Activated naive CD4-positive, alpha-beta T cell treated with anti-CD3 and anti-CD28 coated beads for 36 hours (primary cell): Measurements from ENCODE around the gene CLIC4. TPM values are rescaled to one million over a fixed set of nuclear protein-coding genes. Genes with fewer than 3 reads are reported as not detected.
"Not testable (repeated sequence)": the region's sequence is repeated elsewhere in the genome, so short reads cannot be mapped to it uniquely, and the experiment has no call there.

ENCODE experiments used
- CTCF ChIA-PET: fragments of 350-600 bp; sonication (Branson Sonifier 250); formaldehyde crosslinking; loops from one replicate; lab custom pipeline; 2021; ENCODE audit warnings: antibody characterized with exemption; lab: Charles Lee
- DNase-seq: peaks from one replicate; pipeline ENCODE4 v3.0.0-alpha.2; 2020
- H3K27ac Mint-ChIP-seq: one replicate; pipeline ENCODE4 v1.8.0; 2021; ENCODE audit warnings: mild to moderate bottlenecking, mixed read lengths
- H3K27me3 Mint-ChIP-seq: one replicate; pipeline ENCODE4 v1.8.0; 2021; ENCODE audit warnings: low read depth, mixed read lengths
- H3K36me3 Mint-ChIP-seq: one replicate; pipeline ENCODE4 v1.8.0; 2021; ENCODE audit warnings: low read depth, mixed read lengths
- H3K4me1 Mint-ChIP-seq: one replicate; pipeline ENCODE4 v1.8.0; 2021; ENCODE audit warnings: low read depth, mixed read lengths
- H3K4me3 Mint-ChIP-seq: one replicate; pipeline ENCODE4 v1.8.0; 2021; ENCODE audit warnings: mild to moderate bottlenecking, moderate library complexity, mixed read lengths
- H3K9me3 Mint-ChIP-seq: one replicate; pipeline ENCODE4 v1.8.0; 2021; ENCODE audit warnings: mixed read lengths
- intact Hi-C: fragments of 100-400 bp; cut with micrococcal nuclease; formaldehyde crosslinking; loops from one replicate; pipeline ENCODE4 v1.15.1; 2023
- total RNA-seq, 2 experiments: library from RNA; stranded (reverse); gene quantifications; one replicate each; pipeline ENCODE4 v1.2.3, GENCODE V29; 2021

CLIC4 gene
- total RNA-seq, 2 experiments from 2014 or later = 38.0 to 44.3 TPM

DNA sequence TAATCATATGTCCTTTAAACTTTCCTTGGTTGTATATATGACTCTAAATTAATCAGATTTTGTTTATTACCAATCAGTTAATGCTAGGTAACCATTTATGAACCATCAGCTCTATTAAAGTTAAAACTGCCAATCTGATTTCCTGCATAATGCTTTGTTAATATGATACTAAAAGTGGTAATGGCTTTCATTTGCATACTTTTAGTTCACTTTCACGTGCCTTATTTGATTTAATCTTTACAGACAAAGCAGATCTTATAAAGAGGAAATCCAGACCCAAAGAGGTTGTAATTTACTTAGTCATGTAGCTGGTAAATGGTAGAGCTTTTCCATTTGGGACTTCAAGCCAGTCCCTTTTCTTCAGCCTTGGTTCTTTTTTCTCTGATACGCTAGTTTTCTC, 61.3 kb downstream of the CLIC4 start:
- CTCF ChIA-PET = interaction anchor here (0.7 to 0.8 kb wide), 2 partner anchors 21 to 386 kb away, joined by 3 read pairs; no protein-coding TSS in a partner anchor
- Mint-ChIP-seq H3K9me3 (no peaks in the 10 kb centered on the region), H3K27ac (no peak overlapping the region), H3K4me3 (no peak overlapping the region), H3K4me1 (peaks cover 6% of the 10 kb centered on the region), H3K27me3 (no peaks in the 10 kb centered on the region), H3K36me3 (no peaks in the 10 kb centered on the region)
- intact Hi-C loops = no loop called here
- DNase-seq = no peak

DNA sequence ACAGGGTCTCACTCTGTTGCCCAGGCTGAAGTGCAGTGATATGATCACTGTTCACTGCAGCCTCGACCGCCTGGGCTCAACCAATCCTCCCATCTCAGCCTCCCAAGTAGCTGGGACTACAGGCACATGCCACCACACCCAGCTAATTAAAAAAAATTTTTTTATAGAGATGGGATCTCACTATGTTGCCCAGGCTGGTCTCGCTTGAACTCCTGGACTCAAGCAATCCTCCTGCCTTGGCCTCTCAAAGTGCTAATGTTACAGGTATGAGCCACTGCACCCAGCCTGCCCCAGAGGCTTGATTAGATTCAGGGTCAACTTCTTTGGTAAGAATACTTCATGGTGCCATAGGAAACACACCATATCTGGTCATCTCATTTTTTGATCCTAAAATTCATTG, 66.2 kb downstream of the CLIC4 start:
- H3K27me3 Mint-ChIP-seq, H3K9me3 Mint-ChIP-seq, H3K4me1 Mint-ChIP-seq, intact Hi-C loops, DNase-seq, H3K27ac Mint-ChIP-seq, H3K36me3 Mint-ChIP-seq, CTCF ChIA-PET, H3K4me3 Mint-ChIP-seq: not testable (repeated sequence)

DNA sequence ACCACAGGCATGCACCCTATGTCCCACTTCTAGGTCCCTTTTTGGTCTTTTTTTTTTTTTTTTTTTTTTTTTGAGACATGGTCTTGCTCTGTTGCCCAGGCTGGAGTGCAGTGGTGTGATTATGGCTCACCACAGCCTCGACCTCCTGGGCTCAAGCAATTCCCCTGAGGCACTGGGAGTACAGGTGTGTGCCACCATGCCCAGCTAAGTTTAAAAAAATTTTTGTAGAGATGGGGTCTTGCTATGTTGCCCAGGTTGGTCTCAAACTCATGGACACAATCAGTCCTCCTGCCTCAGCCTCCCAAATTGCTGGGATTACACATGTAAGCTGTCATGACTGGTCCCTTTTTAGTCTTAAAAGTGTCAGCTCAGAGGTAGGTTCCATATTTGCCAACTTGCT, 75.0 kb downstream of the CLIC4 start:
- H3K27me3 Mint-ChIP-seq, H3K27ac Mint-ChIP-seq, DNase-seq, H3K4me3 Mint-ChIP-seq, H3K4me1 Mint-ChIP-seq, intact Hi-C loops, H3K36me3 Mint-ChIP-seq, H3K9me3 Mint-ChIP-seq: not testable (repeated sequence)
- CTCF ChIA-PET = interaction anchor here (1.3 kb wide), 1 partner anchor 17 kb away, joined by 5 read pairs; no protein-coding TSS in a partner anchor

DNA sequence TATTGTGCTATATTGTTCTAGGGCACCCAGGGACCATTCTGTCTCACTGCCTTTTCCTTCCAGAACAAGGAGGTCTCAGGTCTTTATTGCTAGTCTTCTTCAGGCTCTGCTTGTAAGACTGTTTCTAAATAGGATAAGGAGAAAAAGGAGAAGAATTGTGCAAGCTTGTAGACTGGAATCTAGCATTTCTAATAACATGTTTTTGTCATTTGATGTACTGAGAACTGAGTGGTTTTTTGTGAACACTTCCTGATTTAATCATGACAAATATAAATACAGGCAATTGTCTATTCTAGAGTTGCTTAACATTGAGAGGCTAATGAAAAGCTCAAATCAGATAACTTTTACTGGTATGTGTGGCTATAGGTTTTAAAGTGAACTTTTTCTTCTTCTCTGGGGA, 77.6 kb downstream of the CLIC4 start:
- CTCF ChIA-PET = interaction anchor here (2.0 kb wide), 1 partner anchor 12 kb away, joined by 9 read pairs; no protein-coding TSS in a partner anchor
- no peaks in the 10 kb centered on the region for H3K9me3 Mint-ChIP-seq
- no peaks in the 10 kb centered on the region for H3K4me1 Mint-ChIP-seq
- H3K4me3 Mint-ChIP-seq = no peak overlapping the region
- DNase-seq = no peak
- no peaks in the 10 kb centered on the region for H3K27me3 Mint-ChIP-seq
- no peak overlapping the region for H3K27ac Mint-ChIP-seq
- H3K36me3 Mint-ChIP-seq = peaks cover 1% of the 10 kb centered on the region
- intact Hi-C loops = no loop called here

DNA sequence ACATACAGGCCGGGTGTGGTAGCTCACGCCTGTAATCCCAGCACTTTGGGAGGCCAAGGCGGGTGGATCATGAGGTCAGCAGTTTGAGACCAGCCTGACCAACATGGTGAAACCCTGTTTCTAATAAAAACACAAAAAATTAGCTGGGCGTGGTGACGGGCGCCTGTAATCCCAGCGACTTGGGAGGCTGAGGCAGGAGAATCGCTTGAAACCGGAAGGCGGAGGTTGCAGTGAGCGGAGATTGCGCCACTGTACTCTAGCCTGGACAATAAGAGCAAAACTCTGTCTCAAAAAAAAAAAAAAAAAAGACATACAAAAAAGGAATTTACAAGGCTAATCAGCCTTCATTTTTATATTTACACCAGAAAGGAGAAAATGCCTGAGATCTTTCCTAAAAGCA, 78.2 kb downstream of the CLIC4 start:
- H3K9me3 Mint-ChIP-seq, H3K27ac Mint-ChIP-seq, DNase-seq, H3K27me3 Mint-ChIP-seq, intact Hi-C loops, H3K4me1 Mint-ChIP-seq, H3K4me3 Mint-ChIP-seq, H3K36me3 Mint-ChIP-seq: not testable (repeated sequence)
- CTCF ChIA-PET = interaction anchor here (0.7 to 9.3 kb wide), 4 partner anchors 11 to 134 kb away, joined by 4 to 177 read pairs (median 6); no protein-coding TSS in a partner anchor

DNA sequence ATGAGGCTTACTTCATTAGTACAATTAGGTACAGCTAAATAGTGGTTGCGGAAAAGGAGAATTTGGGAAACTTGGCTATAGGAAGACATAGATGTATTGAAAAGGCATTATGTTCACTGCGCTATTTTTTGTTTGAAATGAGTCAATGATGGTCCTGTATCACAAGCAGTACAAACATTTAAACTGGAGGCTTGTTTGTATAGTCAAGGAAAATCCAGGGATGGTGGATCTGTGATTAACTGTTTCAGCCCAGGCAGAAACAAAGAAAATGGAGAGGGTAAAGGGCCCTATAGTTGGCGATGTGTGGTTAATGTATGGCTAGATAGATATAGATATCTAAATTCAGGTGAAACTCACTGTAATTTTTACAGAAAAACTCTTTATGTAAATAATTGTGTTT, 79.9 kb downstream of the CLIC4 start:
- H3K27ac Mint-ChIP-seq = no peak overlapping the region
- no peaks in the 10 kb centered on the region for H3K27me3 Mint-ChIP-seq
- DNase-seq = no peak
- no peaks in the 10 kb centered on the region for H3K4me1 Mint-ChIP-seq
- CTCF ChIA-PET = interaction anchor here (0.7 to 9.3 kb wide), 3 partner anchors 10 to 136 kb away, joined by 3 to 177 read pairs (median 4); no protein-coding TSS in a partner anchor
- peaks cover 1% of the 10 kb centered on the region for H3K36me3 Mint-ChIP-seq
- intact Hi-C loops = no loop called here
- H3K4me3 Mint-ChIP-seq = no peak overlapping the region
- H3K9me3 Mint-ChIP-seq = no peaks in the 10 kb centered on the region

DNA sequence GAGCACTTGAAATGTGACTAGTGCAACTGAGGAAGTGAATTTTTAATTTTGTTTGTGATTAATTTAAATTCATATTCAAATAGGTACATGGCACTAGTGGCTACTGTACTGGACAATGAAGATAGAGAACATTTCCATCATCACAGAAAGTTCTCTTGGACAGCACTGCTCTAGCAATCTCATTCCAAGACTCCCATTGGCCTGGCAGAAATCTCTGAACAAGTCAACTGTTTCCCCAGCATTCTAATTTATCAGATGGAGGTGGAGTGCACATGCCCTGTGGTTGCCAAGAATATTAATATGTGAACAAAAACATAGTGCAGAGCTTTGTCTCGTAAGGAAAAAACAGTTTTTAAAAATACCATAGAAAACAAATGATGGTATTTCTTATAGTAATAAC, 81.3 kb downstream of the CLIC4 start:
- no peak overlapping the region for H3K27ac Mint-ChIP-seq
- H3K4me3 Mint-ChIP-seq = no peak overlapping the region
- CTCF ChIA-PET = interaction anchor here (0.6 to 9.3 kb wide), 6 partner anchors 9 to 378 kb away, joined by 3 to 177 read pairs (median 4); no protein-coding TSS in a partner anchor
- no peaks in the 10 kb centered on the region for H3K27me3 Mint-ChIP-seq
- no peaks in the 10 kb centered on the region for H3K4me1 Mint-ChIP-seq
- intact Hi-C loops = no loop called here
- peaks cover 1% of the 10 kb centered on the region for H3K36me3 Mint-ChIP-seq
- DNase-seq = no peak
- no peaks in the 10 kb centered on the region for H3K9me3 Mint-ChIP-seq

DNA sequence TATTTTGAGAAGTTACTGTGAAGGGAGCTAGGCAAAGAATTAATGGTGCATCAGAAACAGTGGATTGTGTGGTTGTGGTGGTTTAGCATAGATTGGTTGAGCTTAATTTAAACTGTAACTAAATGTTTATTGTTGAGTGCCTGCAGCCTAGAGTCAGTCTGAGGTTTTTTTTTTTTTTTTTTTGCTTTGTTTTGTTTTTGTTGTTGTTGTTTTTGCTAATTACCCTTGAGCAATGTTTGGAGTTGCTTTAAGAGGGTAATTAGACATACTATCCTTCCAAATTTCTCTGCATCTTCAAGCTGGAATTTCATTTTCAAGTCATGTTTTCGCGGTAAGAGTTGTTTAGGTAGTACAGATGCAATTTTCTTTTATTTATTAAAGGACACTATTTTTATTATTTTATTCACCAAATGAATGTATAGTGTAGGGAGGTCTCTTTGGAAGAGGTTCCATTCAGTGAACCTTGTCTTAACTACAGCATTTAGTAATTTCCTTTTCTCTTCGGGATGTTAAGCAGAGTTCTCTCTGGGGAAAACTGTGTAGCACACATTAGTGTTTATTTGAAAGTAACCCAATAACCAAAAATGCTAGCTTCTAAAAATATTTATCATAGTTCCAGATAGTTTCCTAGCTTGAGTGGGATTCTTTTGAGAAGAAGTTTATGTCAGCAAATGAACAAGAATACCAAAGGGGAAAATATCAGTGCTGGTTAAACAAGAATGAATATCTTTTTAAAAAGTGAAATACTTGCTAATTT, 82.3 kb downstream of the CLIC4 start:
- peaks cover 1% of the 10 kb centered on the region for H3K36me3 Mint-ChIP-seq
- CTCF ChIA-PET = interaction anchor here (0.6 to 9.3 kb wide), 9 partner anchors 9 to 678 kb away, joined by 3 to 177 read pairs (median 4); no protein-coding TSS in a partner anchor
- intact Hi-C loops = no loop called here
- H3K4me1 Mint-ChIP-seq = no peaks in the 10 kb centered on the region
- no peak for DNase-seq
- no peaks in the 10 kb centered on the region for H3K9me3 Mint-ChIP-seq
- no peaks in the 10 kb centered on the region for H3K27me3 Mint-ChIP-seq
- no peak overlapping the region for H3K4me3 Mint-ChIP-seq
- H3K27ac Mint-ChIP-seq = no peak overlapping the region

DNA sequence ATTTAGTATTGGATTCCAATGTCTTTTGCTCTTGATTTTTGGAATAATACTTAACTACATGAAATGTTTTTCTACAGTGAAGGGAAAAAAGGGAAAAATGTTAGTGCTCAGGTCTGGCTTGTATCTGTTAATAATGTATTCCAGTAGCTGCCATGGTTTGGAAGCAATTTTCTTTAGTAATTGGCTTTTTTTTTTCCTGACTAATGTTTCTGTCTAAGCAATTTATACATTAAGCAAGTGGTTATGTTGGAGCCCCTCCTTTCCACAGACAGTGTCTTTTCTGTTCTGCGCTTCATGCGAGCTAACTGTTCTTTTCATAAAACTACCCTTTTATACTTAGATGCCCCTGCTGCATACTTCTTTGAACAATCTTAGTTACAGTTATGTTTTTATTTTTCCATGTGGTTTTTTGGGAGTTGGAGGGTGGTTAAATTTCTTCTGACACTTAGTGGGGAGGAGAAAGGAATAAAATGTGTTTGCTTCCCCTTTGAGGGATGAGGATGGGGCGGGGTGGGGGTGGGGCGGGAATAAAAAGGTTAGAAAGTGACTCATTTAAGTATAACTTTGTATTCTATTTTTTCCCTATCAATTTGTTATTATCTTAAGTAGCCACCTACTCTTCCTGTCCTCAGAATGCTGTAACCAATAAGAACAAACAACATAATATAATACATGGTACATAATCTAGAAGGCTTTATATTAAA, 83.1 kb downstream of the CLIC4 start:
- intact Hi-C loops = no loop called here
- CTCF ChIA-PET = interaction anchor here (0.6 to 9.3 kb wide), 6 partner anchors 13 to 679 kb away, joined by 3 to 177 read pairs (median 4); no protein-coding TSS in a partner anchor
- Mint-ChIP-seq H3K27ac (no peak overlapping the region), H3K4me3 (no peak overlapping the region), H3K4me1 (no peaks in the 10 kb centered on the region), H3K27me3 (no peaks in the 10 kb centered on the region), H3K36me3 (peaks cover 1% of the 10 kb centered on the region), H3K9me3 (no peaks in the 10 kb centered on the region)
- DNase-seq = no peak

DNA sequence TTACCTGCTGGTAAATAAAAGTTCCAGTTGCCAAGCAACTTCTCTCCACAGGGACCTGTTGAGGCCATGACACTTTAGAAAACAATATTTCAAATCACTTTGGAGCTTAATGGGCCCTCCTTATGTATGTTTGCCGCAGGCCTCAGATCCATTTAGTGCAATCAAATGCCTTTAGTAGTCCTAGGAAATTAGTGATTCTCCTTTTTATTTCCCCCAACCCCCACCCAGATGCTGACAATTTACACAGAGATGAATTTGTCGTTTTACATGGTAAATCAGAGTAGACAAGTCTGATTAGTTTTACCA, 83.6 kb downstream of the CLIC4 start:
- CTCF ChIA-PET = interaction anchor here (2.2 to 9.3 kb wide), 2 partner anchors 13 to 140 kb away, joined by 6 to 177 read pairs; no protein-coding TSS in a partner anchor
- DNase-seq = no peak
- no peaks in the 10 kb centered on the region for H3K9me3 Mint-ChIP-seq
- intact Hi-C loops = no loop called here
- no peaks in the 10 kb centered on the region for H3K4me1 Mint-ChIP-seq
- no peak overlapping the region for H3K27ac Mint-ChIP-seq
- H3K36me3 Mint-ChIP-seq = peaks cover 1% of the 10 kb centered on the region
- H3K27me3 Mint-ChIP-seq = no peaks in the 10 kb centered on the region
- H3K4me3 Mint-ChIP-seq = no peak overlapping the region

DNA sequence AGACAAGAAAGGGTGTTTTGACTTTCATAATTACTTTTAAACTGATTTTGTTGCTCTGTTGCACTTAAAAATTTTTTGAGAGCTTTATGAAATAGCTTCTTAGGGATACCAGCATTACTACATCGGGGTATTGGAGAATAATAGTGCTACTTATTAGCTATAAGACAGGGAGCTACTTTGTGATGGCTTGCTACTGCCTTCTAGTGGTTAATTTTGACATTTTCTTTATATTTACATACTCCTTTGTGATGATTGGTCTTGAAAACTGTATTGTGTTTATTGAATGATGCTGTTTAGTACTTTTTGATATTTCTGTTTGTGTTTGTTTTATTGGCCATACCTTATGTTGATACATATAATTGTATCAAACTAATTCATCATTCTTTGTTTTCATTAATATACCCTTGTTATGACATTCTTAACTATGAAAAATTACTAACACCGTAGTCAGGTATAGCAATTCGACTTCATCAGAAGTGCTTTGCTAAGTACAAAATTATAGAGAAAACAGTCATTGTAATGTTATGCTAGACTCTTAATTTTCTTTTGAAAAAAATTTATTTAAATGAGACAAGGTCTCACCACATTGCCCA, 85.5 kb downstream of the CLIC4 start:
- no peaks in the 10 kb centered on the region for H3K9me3 Mint-ChIP-seq
- H3K27ac Mint-ChIP-seq = no peak overlapping the region
- no peaks in the 10 kb centered on the region for H3K27me3 Mint-ChIP-seq
- no peak overlapping the region for H3K4me3 Mint-ChIP-seq
- CTCF ChIA-PET = interaction anchor here (0.6 to 9.3 kb wide), 26 partner anchors 9 to 681 kb away, joined by 3 to 177 read pairs (median 3); partner anchors contain the start of gene CLIC4
- intact Hi-C loops = loop anchor here (2.0 to 10.0 kb wide), 4 partner anchors 86 to 636 kb away; partner anchors contain the start of gene CLIC4
- no peaks in the 10 kb centered on the region for H3K4me1 Mint-ChIP-seq
- H3K36me3 Mint-ChIP-seq = peaks cover 1% of the 10 kb centered on the region
- no peak for DNase-seq

DNA sequence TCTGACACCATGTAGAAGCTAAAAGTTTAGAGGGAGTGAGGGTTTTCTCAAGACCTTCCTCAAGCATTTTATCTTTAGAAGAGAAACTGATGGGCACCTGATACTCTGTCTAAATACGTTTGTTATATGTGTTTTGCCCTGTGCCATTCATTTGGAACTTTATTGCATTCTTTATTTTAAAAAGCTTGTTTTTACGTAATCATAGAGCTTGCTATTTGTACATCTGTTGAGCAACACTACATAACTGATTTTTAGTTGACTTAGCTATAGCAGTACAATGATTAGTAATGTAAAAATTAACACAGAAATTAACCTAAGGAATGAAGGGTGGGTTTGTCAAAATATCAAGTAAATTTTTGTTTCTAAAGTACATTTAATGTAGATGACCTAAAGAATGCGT, 96.3 kb downstream of the CLIC4 start:
- CTCF ChIA-PET = interaction anchor here (0.8 to 0.9 kb wide), 2 partner anchors 14 to 154 kb away, joined by 3 to 6 read pairs; no protein-coding TSS in a partner anchor
- intact Hi-C loops = no loop called here
- peaks cover 3% of the 10 kb centered on the region for H3K27me3 Mint-ChIP-seq
- DNase-seq = no peak
- H3K9me3 Mint-ChIP-seq = no peaks in the 10 kb centered on the region
- H3K4me1 Mint-ChIP-seq = no peaks in the 10 kb centered on the region
- H3K36me3 Mint-ChIP-seq = no peaks in the 10 kb centered on the region
- no peak overlapping the region for H3K4me3 Mint-ChIP-seq
- no peak overlapping the region for H3K27ac Mint-ChIP-seq
